Fibroblast of skin of back (primary cell): ENCODE data around the gene ATP8B3.
A peak's percentile ranks its signal among the peaks of the same experiment; 100 is the strongest.

Experiments
- DNase-seq: peaks from one replicate; pipeline ENCODE4 v3.0.0-alpha.2; 2013

The ATP8B3 gene

GRCh38 chr19:1754018-1754635 lies 57.9 kb downstream of the ATP8B3 start:
- no peak for DNase-seq

GRCh38 chr19:1752757-1753728 lies 59.0 kb downstream of the ATP8B3 start, which contains the start of gene ONECUT3:
Gene ONECUT3, plus strand, starts transcription at chr19:1753506. Its CDS starts 157 bp downstream, at chr19:1753663.
- DNase-seq, result no peak

GRCh38 chr19:1752009-1752756 lies 59.9 kb downstream of the ATP8B3 start:
- no peak for DNase-seq

GRCh38 chr19:1751367-1752008 lies 60.6 kb downstream of the ATP8B3 start:
- no peak for DNase-seq

GRCh38 chr19:1750343-1751021 lies 61.6 kb downstream of the ATP8B3 start:
- no peak for DNase-seq

GRCh38 chr19:1749373-1750342 lies 62.4 kb downstream of the ATP8B3 start:
- DNase-seq, result no peak

GRCh38 chr19:1748873-1749341 lies 63.2 kb downstream of the ATP8B3 start:
- no peak for DNase-seq

GRCh38 chr19:1748115-1748872 lies 63.8 kb downstream of the ATP8B3 start:
- DNase-seq, result no peak

GRCh38 chr19:1747285-1748114 lies 64.6 kb downstream of the ATP8B3 start:
- DNase-seq, result peak; percentile 82

- peak; percentile 16 for DNase-seq
Observed at GRCh38 chr19:1746401-1747284, 65.4 kb downstream of the ATP8B3 start.

- DNase-seq, result no peak
Observed at GRCh38 chr19:1745589-1746031, 66.5 kb downstream of the ATP8B3 start.

GRCh38 chr19:1744822-1745563 lies 67.1 kb downstream of the ATP8B3 start:
- no peak for DNase-seq

GRCh38 chr19:1744133-1744665 lies 67.9 kb downstream of the ATP8B3 start:
- DNase-seq, result no peak

- DNase-seq, result no peak
Observed at GRCh38 chr19:1742989-1743696, 68.9 kb downstream of the ATP8B3 start.

GRCh38 chr19:1739960-1740629 lies 72.0 kb downstream of the ATP8B3 start:
- DNase-seq, result no peak
